Large intestine (tissue), 12 donors: Measurements from ENCODE around the gene SEC14L2. TPM values are rescaled to one million over a fixed set of nuclear protein-coding genes. Genes with fewer than 3 reads are reported as not detected.

Experiments
- DNase-seq, 2 donors: peaks; one replicate each; pipeline versions ENCODE4 v3.0.0 to v3.0.0-alpha.2; 2013
- H3K27ac ChIP-seq: one replicate; pipeline ENCODE4 v1.5.1; 2013; ENCODE audit warnings: low read length
- H3K27me3 ChIP-seq: 2 replicates; pipeline ENCODE4 v1.6.1; 2013; ENCODE audit warnings: low read length; ENCODE audit not compliant: control insufficient read depth, insufficient read depth
- H3K36me3 ChIP-seq: 2 replicates; pipeline ENCODE4 v1.6.1; 2013; ENCODE audit warnings: low read length; ENCODE audit not compliant: control insufficient read depth, insufficient read depth
- H3K4me1 ChIP-seq: one replicate; pipeline ENCODE4 v1.6.1; 2013; ENCODE audit warnings: low read length; ENCODE audit not compliant: control insufficient read depth, insufficient read depth
- H3K4me3 ChIP-seq: one replicate; pipeline ENCODE4 v1.5.1; 2013; ENCODE audit warnings: low read length
- H3K9me3 ChIP-seq: one replicate; pipeline ENCODE4 v1.6.1; 2013; ENCODE audit warnings: mild to moderate bottlenecking, low read depth, low read length, moderate library complexity; ENCODE audit not compliant: control insufficient read depth
- WGBS: methylation state at CpG from one replicate; pipeline ENCODE4 v1.1.5; 2013; ENCODE audit warnings: low lambda C conversion rate; ENCODE audit not compliant: insufficient coverage; 5-methylcytosine and 5-hydroxymethylcytosine counted together
- long read RNA-seq, 11 donors: transcript quantifications; one replicate each; lab custom pipeline, GENCODE V29; 2026
- polyA plus RNA-seq: library from polyadenylated mRNA; unstranded; fragments of 120-200 nt; gene quantifications from one replicate; pipeline ENCODE4 v1.2.1, GENCODE V29; 2013

The SEC14L2 gene
- 27.5 TPM for polyA plus RNA-seq
- long read RNA-seq, donor 1, full-length matches to known transcripts: 1 of 1 reads
- long read RNA-seq, donor 1, partial matches to known transcripts: 0 of 1 reads
- long read RNA-seq, donor 1, other reads (novel, unspliced or antisense): 0 of 1 reads
- long read RNA-seq, donor 2, full-length matches to known transcripts: 12 of 12 reads
- long read RNA-seq, donor 2, partial matches to known transcripts: 0 of 12 reads
- long read RNA-seq, donor 2, other reads (novel, unspliced or antisense): 0 of 12 reads
- long read RNA-seq, donor 3, full-length matches to known transcripts: 9 of 9 reads
- long read RNA-seq, donor 3, partial matches to known transcripts: 0 of 9 reads
- long read RNA-seq, donor 3, other reads (novel, unspliced or antisense): 0 of 9 reads
- long read RNA-seq, donor 4: 0 reads
- long read RNA-seq, donor 5: 0 reads
- long read RNA-seq, donor 6, full-length matches to known transcripts: 4 of 4 reads
- long read RNA-seq, donor 6, partial matches to known transcripts: 0 of 4 reads
- long read RNA-seq, donor 6, other reads (novel, unspliced or antisense): 0 of 4 reads
- long read RNA-seq, donor 7: 0 reads
- long read RNA-seq, donor 8, full-length matches to known transcripts: 3 of 3 reads
- long read RNA-seq, donor 8, partial matches to known transcripts: 0 of 3 reads
- long read RNA-seq, donor 8, other reads (novel, unspliced or antisense): 0 of 3 reads
- long read RNA-seq, donor 9, full-length matches to known transcripts: 6 of 6 reads
- long read RNA-seq, donor 9, partial matches to known transcripts: 0 of 6 reads
- long read RNA-seq, donor 9, other reads (novel, unspliced or antisense): 0 of 6 reads
- long read RNA-seq, donor 10, full-length matches to known transcripts: 12 of 12 reads
- long read RNA-seq, donor 10, partial matches to known transcripts: 0 of 12 reads
- long read RNA-seq, donor 10, other reads (novel, unspliced or antisense): 0 of 12 reads
- long read RNA-seq, donor 11, full-length matches to known transcripts: 5 of 5 reads
- long read RNA-seq, donor 11, partial matches to known transcripts: 0 of 5 reads
- long read RNA-seq, donor 11, other reads (novel, unspliced or antisense): 0 of 5 reads

GRCh38 chr22:30396871-30397655 lies at the start of gene SEC14L2:
SEC14L2 (plus strand) TSS chr22:30397018; CDS start chr22:30397117, 99 bp downstream.
- H3K9me3 ChIP-seq: no peaks in the 10 kb centered on the region
- WGBS: no CpG with 5 or more reads among the region's 56 CpGs
- peaks cover 27% of the 10 kb centered on the region for H3K4me1 ChIP-seq
- peak within 1 kb of the TSS; percentile 78 for H3K4me3 ChIP-seq
- DNase-seq: peak; percentile 61 to 87
- no peaks in the 10 kb centered on the region for H3K27me3 ChIP-seq
- H3K36me3 ChIP-seq: peaks cover 4% of the 10 kb centered on the region
- H3K27ac ChIP-seq: peak within 1 kb of the TSS; percentile 24

DNA sequence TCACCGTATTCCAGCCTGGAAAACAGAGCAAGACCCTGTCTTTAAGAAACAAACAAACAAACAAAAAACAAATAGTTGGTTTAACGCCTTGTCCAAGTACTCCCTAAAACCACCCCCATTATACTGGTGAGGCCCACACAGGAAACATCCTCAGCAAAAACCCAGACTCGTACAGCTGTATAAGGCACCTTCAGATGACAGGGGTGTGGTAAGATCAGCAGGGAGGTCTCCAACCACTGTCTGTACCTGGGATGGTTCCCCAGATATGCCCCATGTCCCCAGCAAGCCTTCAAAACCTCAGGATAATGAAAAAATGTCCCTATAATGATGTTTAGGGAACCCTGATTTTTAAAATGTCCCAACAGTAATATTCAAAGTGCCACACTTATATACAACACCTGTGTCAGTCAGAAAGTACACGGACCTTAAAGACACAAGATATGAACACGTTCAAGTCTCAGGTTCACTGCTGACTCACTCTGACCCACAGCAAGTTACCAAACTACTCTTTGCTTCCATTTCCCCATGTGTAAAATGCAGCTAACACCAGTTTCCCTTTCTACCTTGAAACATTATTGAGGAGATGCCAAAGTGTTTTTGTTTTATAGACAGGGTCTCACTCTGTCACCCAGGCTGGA lies 49.4 kb upstream of the SEC14L2 start:
- 100% methylated on average over 2 of the region's 5 CpGs for WGBS
- Histone ChIP-seq H3K4me1 (no peaks in the 10 kb centered on the region), H3K9me3 (no peaks in the 10 kb centered on the region), H3K27me3 (no peaks in the 10 kb centered on the region), H3K4me3 (no peak overlapping the region), H3K36me3 (peaks cover 94% of the 10 kb centered on the region), H3K27ac (no peak overlapping the region)
- no peak for DNase-seq

- no CpG with 5 or more reads among the region's 4 CpGs for WGBS
- H3K36me3 ChIP-seq: peaks cover 91% of the 10 kb centered on the region
- H3K9me3 ChIP-seq: no peaks in the 10 kb centered on the region
- H3K4me3 ChIP-seq: no peak overlapping the region
- H3K27me3 ChIP-seq: no peaks in the 10 kb centered on the region
- H3K4me1 ChIP-seq: no peaks in the 10 kb centered on the region
- no peak for DNase-seq
- H3K27ac ChIP-seq: no peak overlapping the region
Observed at GRCh38 chr22:30348404-30348803, 48.4 kb upstream of the SEC14L2 start.

- DNase-seq: no peak
- Histone ChIP-seq H3K36me3 (peaks cover 90% of the 10 kb centered on the region), H3K27me3 (no peaks in the 10 kb centered on the region), H3K4me1 (no peaks in the 10 kb centered on the region), H3K27ac (no peak overlapping the region), H3K9me3 (no peaks in the 10 kb centered on the region), H3K4me3 (no peak overlapping the region)
- 100% methylated on average over 1 of the region's 4 CpGs for WGBS
Observed at GRCh38 chr22:30348809-30349208, 48.0 kb upstream of the SEC14L2 start.

GRCh38 chr22:30351226-30351625 lies 45.6 kb upstream of the SEC14L2 start:
- WGBS: no CpG with 5 or more reads among the region's 3 CpGs
- peaks cover 74% of the 10 kb centered on the region for H3K36me3 ChIP-seq
- no peak overlapping the region for H3K27ac ChIP-seq
- H3K27me3 ChIP-seq: no peaks in the 10 kb centered on the region
- no peak for DNase-seq
- no peaks in the 10 kb centered on the region for H3K9me3 ChIP-seq
- H3K4me3 ChIP-seq: no peak overlapping the region
- H3K4me1 ChIP-seq: peaks cover 12% of the 10 kb centered on the region

- Histone ChIP-seq H3K4me1 (peaks cover 22% of the 10 kb centered on the region), H3K27me3 (no peaks in the 10 kb centered on the region), H3K4me3 (no peak overlapping the region), H3K27ac (no peak overlapping the region), H3K9me3 (no peaks in the 10 kb centered on the region), H3K36me3 (peaks cover 46% of the 10 kb centered on the region)
- WGBS: no CpG with 5 or more reads among the region's 5 CpGs
- DNase-seq: no peak
Observed at GRCh38 chr22:30354644-30355043, 42.2 kb upstream of the SEC14L2 start.

GRCh38 chr22:30356449-30357235 lies 40.2 kb upstream of the SEC14L2 start, which contains the start of the genes CCDC157 and SF3A1:
CCDC157 (plus strand) TSS chr22:30357007; CDS start chr22:30366001, 8,994 bp downstream.
SF3A1 (minus strand) TSS chr22:30356894; CDS start chr22:30356792, 102 bp downstream.
- Histone ChIP-seq H3K4me3 (peak within 1 kb of the TSS; percentile 87), H3K9me3 (no peaks in the 10 kb centered on the region), H3K4me1 (peaks cover 22% of the 10 kb centered on the region), H3K27me3 (no peaks in the 10 kb centered on the region), H3K27ac (peak within 1 kb of the TSS; percentile 95), H3K36me3 (peaks cover 26% of the 10 kb centered on the region)
- peak; percentile 89 to 97 for DNase-seq
- WGBS: no CpG with 5 or more reads among the region's 91 CpGs

DNA sequence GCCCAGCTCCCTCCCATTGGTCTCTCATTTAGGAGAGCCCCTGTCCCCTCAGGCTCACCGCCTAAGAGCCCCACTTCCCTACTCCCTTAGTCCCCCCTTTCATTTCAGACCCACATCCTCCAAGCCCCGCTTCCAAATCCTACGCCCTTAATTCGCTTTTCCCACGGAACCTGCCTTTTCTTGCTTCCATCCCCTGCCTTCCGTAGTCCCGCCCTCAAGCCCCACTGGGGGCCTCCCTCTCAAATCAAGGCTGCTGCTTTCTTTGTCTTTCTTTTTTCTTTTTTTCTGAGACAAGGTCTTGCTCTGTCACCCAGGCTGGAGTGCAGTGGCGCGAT lies 39.6 kb upstream of the SEC14L2 start:
- Histone ChIP-seq H3K27me3 (no peaks in the 10 kb centered on the region), H3K4me1 (peaks cover 22% of the 10 kb centered on the region), H3K27ac (no peak overlapping the region), H3K4me3 (peak overlapping the region; percentile 87), H3K9me3 (no peaks in the 10 kb centered on the region), H3K36me3 (peaks cover 20% of the 10 kb centered on the region)
- WGBS: 0% methylated on average over 6 of the region's 9 CpGs
- no peak for DNase-seq

GRCh38 chr22:30357650-30358215 lies 39.1 kb upstream of the SEC14L2 start:
- H3K27ac ChIP-seq: no peak overlapping the region
- no CpG with 5 or more reads among the region's 22 CpGs for WGBS
- H3K27me3 ChIP-seq: no peaks in the 10 kb centered on the region
- no peaks in the 10 kb centered on the region for H3K9me3 ChIP-seq
- no peak overlapping the region for H3K4me3 ChIP-seq
- H3K36me3 ChIP-seq: peaks cover 15% of the 10 kb centered on the region
- no peak for DNase-seq
- H3K4me1 ChIP-seq: peaks cover 22% of the 10 kb centered on the region
